GM10248 (cell line): ENCODE measurements around the gene CADPS.

Source experiments
- CTCF ChIA-PET: fragments of 300-600 bp; sonication (Branson Sonifier 250); formaldehyde crosslinking; extraction: SDS; loops from one replicate; lab custom pipeline; 2021; ENCODE audit warnings: antibody characterized with exemption; lab: Yijun Ruan, JAX
- POLR2A ChIA-PET: fragments of 350-650 bp; sonication (Branson Sonifier 250); formaldehyde crosslinking; extraction: SDS; loops from one replicate; lab custom pipeline; 2020; ENCODE audit warnings: antibody characterized with exemption; lab: Yijun Ruan, JAX
- DNase-seq: peaks from one replicate; pipeline ENCODE4 v3.0.0; 2012; ENCODE audit errors: extremely low spot score
- TF ChIP-seq, protein P1 (sequence below): IDR thresholded peaks from 2 replicates; pipeline ENCODE4 v1.5.1; 2012; ENCODE audit warnings: mild to moderate bottlenecking, low read depth; ENCODE audit errors: extremely low read depth, missing control alignments, control extremely low read depth

Gene CADPS

GRCh38 chr3:62835554-62836236 lies 39.5 kb downstream of the CADPS start:
- ChIA-PET POLR2A (no interaction called here), CTCF (interaction anchor here (0.7 to 0.8 kb wide), 2 partner anchors 24 to 170 kb away, joined by 3 read pairs; no protein-coding TSS in a partner anchor)
- TF ChIP-seq, protein P1, sequence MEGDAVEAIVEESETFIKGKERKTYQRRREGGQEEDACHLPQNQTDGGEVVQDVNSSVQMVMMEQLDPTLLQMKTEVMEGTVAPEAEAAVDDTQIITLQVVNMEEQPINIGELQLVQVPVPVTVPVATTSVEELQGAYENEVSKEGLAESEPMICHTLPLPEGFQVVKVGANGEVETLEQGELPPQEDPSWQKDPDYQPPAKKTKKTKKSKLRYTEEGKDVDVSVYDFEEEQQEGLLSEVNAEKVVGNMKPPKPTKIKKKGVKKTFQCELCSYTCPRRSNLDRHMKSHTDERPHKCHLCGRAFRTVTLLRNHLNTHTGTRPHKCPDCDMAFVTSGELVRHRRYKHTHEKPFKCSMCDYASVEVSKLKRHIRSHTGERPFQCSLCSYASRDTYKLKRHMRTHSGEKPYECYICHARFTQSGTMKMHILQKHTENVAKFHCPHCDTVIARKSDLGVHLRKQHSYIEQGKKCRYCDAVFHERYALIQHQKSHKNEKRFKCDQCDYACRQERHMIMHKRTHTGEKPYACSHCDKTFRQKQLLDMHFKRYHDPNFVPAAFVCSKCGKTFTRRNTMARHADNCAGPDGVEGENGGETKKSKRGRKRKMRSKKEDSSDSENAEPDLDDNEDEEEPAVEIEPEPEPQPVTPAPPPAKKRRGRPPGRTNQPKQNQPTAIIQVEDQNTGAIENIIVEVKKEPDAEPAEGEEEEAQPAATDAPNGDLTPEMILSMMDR: no peak
- DNase-seq: peak; percentile 3

DNA sequence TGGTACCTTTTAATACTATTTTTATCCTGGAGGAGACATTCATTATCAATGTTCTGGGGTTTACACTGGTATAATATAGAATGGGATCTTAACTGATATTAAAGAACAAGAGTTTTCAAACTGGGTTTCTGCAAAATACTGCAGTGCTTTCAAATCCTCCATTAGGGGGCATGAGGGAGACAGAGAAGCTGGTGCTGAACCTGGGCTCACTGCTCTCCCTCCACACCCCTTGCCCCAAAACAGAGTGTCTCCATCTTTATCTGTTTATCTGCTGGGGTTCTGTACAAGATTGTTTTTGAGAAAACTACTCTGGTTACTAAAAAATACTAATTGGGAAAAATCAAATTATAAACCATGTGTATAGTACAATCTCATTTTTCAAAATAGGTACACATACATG lies 41.7 kb downstream of the CADPS start:
- ChIA-PET POLR2A (no interaction called here), CTCF (interaction anchor here (1.0 to 1.3 kb wide), 2 partner anchors 11 to 39 kb away, joined by 3 read pairs; no protein-coding TSS in a partner anchor)
- DNase-seq: peak; percentile 3
- TF ChIP-seq, protein P1: peak; percentile 26

GRCh38 chr3:62832553-62832952 lies 42.7 kb downstream of the CADPS start:
- TF ChIP-seq, protein P1: no peak
- ChIA-PET CTCF (interaction anchor here (1.2 to 1.3 kb wide), 2 partner anchors 10 to 16 kb away, joined by 3 read pairs; no protein-coding TSS in a partner anchor), POLR2A (no interaction called here)
- DNase-seq: no peak

- no peak for DNase-seq
- TF ChIP-seq, protein P1: no peak
- ChIA-PET POLR2A (no interaction called here), CTCF (interaction anchor here (1.3 to 1.6 kb wide), 2 partner anchors 11 to 13 kb away, joined by 4 to 6 read pairs; no protein-coding TSS in a partner anchor)
Observed at GRCh38 chr3:62830727-62831322, 44.4 kb downstream of the CADPS start.

DNA sequence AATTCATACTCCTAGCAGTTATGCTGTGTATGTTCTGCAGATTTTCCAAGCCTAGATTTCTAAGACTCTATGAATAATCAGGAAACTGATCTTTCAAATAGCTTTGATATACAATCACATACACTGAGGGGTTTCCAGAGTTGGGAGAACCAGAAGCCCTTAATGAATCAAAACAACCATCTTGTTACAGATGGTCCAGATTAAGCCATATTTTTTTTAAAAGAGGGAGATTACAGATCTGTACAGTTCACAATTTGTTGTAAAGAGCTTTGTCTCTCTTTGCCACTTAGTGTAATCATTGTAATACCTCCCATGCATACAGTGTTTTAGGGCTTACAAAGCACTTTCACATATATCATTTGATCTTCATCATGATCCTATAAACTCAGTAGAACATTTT lies 47.7 kb downstream of the CADPS start:
- DNase-seq: no peak
- TF ChIP-seq, protein P1: no peak
- ChIA-PET POLR2A (no interaction called here), CTCF (no interaction called here)

- CTCF ChIA-PET: interaction anchor here (1.4 kb wide), 1 partner anchor 26 kb away, joined by 3 read pairs; no protein-coding TSS in a partner anchor
- TF ChIP-seq, protein P1: no peak
- POLR2A ChIA-PET: no interaction called here
- no peak for DNase-seq
Observed at GRCh38 chr3:62824965-62825592, 50.1 kb downstream of the CADPS start.
